Measurements from ENCODE around the gene C14orf132. TPM values are rescaled to one million over a fixed set of nuclear protein-coding genes. Genes with fewer than 3 reads are reported as not detected.
A peak's percentile ranks its signal among the peaks of the same experiment; 100 is the strongest.

The C14orf132 gene
- total RNA-seq, 1 experiment from 2014 or later = not detected

DNA sequence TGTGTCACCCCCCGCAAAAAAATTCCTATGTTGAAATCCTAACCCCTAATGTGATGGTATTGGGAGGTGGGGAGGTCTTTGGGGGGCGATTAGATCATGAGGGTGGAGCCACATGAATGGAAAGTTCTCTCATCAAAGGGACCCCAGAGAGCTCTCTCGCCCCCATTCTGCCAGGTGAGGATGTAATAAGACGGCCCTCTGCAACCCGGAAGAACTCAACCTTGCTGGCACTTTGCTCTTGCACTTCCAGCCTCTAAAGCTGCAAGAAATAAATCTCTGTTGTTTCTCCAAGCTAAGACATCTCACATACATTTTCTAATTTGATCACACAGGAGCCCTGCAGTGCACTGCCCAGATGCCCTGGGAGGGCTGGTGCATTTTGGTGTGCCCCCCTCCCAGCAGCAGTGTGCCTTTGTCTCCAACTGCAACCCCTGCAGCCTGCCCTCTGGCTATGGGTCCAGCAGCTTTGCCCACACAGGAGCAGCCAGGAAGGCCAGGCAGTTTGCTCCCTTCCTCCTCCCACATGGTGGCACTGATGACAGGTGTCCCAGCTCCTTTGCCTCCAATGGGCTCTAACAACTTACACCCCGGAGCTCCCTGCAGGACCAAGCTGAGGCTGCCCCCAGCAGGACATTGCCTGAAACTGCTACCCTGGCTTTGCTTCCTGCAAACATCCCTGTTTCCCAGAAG is 59.3 kb downstream of the C14orf132 start:
- DNase-seq (ENCODE audit: low spot score) = peak; percentile 58

GRCh38 chr14:96098999-96099335 is 59.8 kb downstream of the C14orf132 start:
- no peak for DNase-seq (ENCODE audit: low spot score)

GRCh38 chr14:96100161-96101064 is 61.3 kb downstream of the C14orf132 start:
- DNase-seq (ENCODE audit: low spot score) = peak; percentile 73

DNA sequence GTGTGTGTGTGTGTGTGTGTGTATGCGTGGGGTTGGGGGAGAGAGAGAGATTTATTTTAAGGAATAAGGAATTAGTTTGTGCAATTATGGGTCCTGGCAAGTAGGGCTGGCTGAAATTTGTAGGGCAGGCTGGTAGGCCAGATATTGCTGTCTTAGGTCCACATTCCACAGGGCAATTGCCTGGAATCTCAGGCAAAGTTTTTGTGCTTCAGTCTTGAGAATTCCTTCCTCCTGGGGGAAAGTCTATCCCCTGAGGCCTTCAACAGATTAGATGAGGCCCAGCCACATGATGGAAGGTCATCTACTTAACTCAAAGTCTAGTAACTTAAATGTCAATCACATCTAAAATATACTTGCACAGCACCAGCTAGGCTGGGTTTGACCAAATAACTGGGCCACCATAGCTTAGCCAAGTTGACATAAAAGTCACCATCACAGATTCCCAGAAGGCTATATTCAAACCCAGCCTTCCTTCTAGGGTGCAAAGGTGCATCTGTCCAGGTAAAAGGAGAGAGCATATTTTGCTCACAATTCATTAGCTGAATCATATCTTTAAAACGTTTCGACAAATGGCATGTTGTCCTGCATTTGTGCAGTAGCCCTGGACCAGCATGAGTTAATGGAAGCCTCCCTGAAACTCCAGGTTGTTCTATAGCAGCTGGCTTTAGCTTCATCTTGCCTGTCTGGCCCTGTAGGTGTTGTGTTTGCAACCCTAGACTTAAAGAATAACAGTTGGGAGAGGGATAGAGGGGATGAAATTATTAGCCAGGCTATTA is 63.1 kb downstream of the C14orf132 start:
- no peak for DNase-seq (ENCODE audit: low spot score)

- no peak for DNase-seq (ENCODE audit: low spot score)
Measured at GRCh38 chr14:96103075-96103474, 63.9 kb downstream of the C14orf132 start.

- no peak for DNase-seq (ENCODE audit: low spot score)
Measured at GRCh38 chr14:96103560-96104460, 64.6 kb downstream of the C14orf132 start.

- DNase-seq (ENCODE audit: low spot score) = peak; percentile 7
Measured at GRCh38 chr14:96104469-96105057, 65.4 kb downstream of the C14orf132 start.

GRCh38 chr14:96105089-96105925 is 66.1 kb downstream of the C14orf132 start:
- DNase-seq (ENCODE audit: low spot score) = no peak

DNA sequence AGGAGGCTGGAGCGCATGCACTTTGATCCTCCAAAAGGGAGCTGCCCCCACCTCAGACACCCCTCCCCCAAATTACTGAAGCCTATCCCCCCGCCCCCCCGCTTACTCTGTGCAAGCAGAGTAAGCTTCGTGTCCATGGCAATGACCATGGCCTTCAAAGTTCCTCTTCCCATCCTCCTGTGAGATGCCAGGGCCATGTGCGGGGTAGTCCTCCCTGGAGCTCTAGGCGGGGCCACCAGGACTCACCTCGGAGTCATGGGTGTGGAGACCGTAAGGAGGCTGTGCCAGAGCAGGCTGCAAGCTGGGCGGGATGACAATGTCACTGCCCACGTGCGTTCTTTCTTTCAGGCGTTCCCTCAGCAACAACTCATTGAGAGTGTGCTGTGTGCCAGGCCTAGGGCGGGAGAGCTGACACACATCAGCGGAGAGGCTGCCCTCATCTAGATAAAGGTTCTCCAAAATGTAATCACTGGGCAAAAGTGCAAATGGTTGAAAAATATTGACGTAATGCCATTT is 66.8 kb downstream of the C14orf132 start:
- no peak for DNase-seq (ENCODE audit: low spot score)

GRCh38 chr14:96106891-96107290 is 67.7 kb downstream of the C14orf132 start:
- no peak for DNase-seq (ENCODE audit: low spot score)

- DNase-seq (ENCODE audit: low spot score) = peak; percentile 19
Measured at GRCh38 chr14:96108061-96108795, 69.1 kb downstream of the C14orf132 start.

GRCh38 chr14:96108911-96109310 is 69.7 kb downstream of the C14orf132 start:
- no peak for DNase-seq (ENCODE audit: low spot score)

GRCh38 chr14:96109596-96110355 is 70.6 kb downstream of the C14orf132 start:
- DNase-seq (ENCODE audit: low spot score) = no peak

- DNase-seq (ENCODE audit: low spot score) = no peak
Measured at GRCh38 chr14:96112032-96112431, 72.9 kb downstream of the C14orf132 start.

GRCh38 chr14:96114002-96114401 is 74.8 kb downstream of the C14orf132 start:
- DNase-seq (ENCODE audit: low spot score) = no peak

DNA sequence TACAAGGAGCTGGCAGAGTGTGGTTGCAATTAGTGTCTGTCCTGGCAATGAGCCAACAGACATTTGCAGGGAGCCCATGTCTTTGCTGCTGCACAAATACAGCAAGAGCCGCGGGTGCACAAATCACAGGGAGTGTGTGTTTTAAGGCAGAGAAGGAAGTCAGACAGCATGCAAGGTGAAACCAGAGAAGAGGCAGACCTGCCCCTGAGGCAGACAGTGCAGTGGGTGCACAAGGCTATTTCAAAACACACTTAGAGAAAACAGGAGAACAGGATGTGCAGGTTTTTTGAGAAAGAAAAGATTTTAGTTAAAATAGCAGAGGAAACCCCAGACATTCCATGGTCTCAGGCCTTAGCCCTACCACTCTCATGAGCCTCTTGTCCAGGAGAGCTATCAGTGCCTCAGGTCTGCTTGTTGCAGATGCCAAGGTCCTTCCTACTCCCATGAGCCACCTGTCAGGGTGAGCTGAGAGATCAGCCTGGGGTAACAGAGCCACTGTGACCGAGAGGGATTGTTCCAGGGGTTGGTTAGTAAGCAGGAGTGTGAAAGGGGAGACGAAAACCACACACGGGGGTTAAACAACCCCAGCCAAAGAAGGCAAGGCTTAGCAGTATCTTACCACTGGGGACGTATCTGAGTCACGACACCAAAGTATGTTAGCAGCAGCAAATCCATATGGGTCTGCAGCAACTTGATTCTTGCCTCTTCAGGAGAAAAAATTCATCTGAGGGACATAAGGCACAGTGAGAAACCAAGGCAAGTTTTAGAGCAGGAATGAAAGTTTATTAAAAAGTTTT is 78.1 kb downstream of the C14orf132 start:
- DNase-seq (ENCODE audit: low spot score) = no peak

DNA sequence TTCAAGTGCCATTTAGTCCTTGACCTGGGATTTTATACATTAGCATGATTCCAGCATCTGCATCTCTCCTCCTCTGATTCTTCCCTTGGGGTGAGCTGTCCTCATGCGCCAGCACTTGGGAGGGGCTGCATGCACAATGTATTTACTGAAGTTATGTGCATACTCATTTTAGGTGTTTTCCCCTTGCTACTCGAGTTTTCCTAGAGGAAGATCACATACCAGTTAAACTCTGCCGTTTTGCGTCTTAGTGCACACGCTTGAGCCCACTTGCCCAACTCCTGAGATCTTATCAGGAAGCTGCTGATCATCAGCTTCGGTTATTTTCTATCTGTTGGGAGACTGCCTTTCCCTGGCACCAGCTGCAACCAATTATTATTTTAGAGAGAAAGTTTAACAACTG is 78.8 kb downstream of the C14orf132 start:
- no peak for DNase-seq (ENCODE audit: low spot score)
